ENCODE results near the gene OPA1. TPM values are rescaled to one million over a fixed set of nuclear protein-coding genes. Genes with fewer than 3 reads are reported as not detected.

OPA1 gene
- total RNA-seq, 1 experiment from 2014 or later: 84.4 TPM

DNA sequence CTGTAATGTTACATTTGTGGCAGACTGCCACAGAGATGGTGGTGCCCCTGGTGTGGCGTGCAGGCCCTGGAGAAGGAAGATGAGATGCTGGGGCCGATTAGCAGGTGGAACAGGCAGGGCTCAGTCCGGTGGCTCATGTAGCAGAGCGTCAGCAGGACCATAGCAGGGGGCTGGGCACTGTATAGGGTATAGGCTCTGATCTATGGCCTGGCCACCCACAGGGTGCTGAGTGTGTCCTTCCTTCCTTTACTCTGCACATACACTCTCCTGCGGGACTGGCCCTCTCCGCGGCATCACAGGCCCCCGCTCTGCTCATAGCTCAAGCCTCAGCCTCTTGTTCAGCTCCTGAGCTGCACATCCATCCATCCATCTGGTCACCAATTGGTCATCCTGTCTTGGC, 143.6 kb downstream of the OPA1 start:
- no peaks in the 10 kb centered on the region for H3K4me1 ChIP-seq (ENCODE audit: insufficient read depth, low read length, poor library complexity, severe bottlenecking)
- CTCF ChIA-PET: no interaction called here
- no peak for TF ChIP-seq EZH2 (IDR thresholded peaks at IDR 0.05; ENCODE audit: borderline replicate concordance, low read depth, low read length, poor library complexity, severe bottlenecking)
- TF ChIP-seq, protein P1, sequence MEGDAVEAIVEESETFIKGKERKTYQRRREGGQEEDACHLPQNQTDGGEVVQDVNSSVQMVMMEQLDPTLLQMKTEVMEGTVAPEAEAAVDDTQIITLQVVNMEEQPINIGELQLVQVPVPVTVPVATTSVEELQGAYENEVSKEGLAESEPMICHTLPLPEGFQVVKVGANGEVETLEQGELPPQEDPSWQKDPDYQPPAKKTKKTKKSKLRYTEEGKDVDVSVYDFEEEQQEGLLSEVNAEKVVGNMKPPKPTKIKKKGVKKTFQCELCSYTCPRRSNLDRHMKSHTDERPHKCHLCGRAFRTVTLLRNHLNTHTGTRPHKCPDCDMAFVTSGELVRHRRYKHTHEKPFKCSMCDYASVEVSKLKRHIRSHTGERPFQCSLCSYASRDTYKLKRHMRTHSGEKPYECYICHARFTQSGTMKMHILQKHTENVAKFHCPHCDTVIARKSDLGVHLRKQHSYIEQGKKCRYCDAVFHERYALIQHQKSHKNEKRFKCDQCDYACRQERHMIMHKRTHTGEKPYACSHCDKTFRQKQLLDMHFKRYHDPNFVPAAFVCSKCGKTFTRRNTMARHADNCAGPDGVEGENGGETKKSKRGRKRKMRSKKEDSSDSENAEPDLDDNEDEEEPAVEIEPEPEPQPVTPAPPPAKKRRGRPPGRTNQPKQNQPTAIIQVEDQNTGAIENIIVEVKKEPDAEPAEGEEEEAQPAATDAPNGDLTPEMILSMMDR (conservative IDR thresholded peaks at IDR 0.05; ENCODE audit: low read depth, low read length): no peak
- H3K27me3 ChIP-seq (replicated peaks; ENCODE audit: insufficient read depth, low read depth, low read length, poor library complexity): no peaks in the 10 kb centered on the region
- intact Hi-C loops (cut with micrococcal nuclease; ENCODE audit: unreplicated experiment): no loop called here
- no peak overlapping the region for H3K4me3 ChIP-seq (ENCODE audit: low read depth, low read length, poor library complexity, severe bottlenecking)
- H3K27ac ChIP-seq (ENCODE audit: low read depth, low read length, poor library complexity, severe bottlenecking): no peak overlapping the region
- no peak for DNase-seq (ENCODE audit: low spot score)
- no peaks in the 10 kb centered on the region for H3K9me3 ChIP-seq (ENCODE audit: low read depth, low read length, poor library complexity, severe bottlenecking)
- POLR2A ChIA-PET (ENCODE audit: low non-redundant PET): no interaction called here
- no peaks in the 10 kb centered on the region for H3K36me3 ChIP-seq (ENCODE audit: insufficient read depth, low read length, poor library complexity, severe bottlenecking)
- no TSS peak for BruUV-seq (replicated peaks)

DNA sequence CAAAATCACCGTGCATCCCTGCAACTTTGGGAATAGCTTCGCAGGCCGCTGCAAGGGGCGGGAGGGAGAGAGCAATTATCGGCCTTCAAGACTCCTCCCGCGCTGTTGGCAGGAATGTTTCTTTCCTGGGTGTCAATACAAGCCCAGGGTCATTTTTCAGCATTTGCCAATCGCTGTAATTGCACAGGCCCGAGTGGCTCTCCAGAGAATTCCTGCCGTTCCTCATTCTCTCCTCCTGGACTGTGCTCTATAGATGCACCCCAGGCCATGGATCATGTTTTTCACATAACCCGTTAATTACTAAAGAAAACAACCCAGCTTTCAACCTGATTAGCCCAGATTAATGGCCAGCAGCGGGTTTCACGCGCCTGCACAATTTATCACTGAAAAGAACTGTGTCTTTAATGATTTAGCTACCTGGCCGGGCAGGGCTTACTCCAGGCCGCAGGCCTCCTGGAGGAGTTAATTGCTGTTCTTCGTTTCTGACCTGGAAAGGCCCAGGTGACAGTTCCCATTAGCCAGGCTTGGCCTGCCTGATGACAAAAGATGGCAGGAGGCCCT, 144.3 kb downstream of the OPA1 start:
- no peaks in the 10 kb centered on the region for H3K9me3 ChIP-seq (ENCODE audit: low read depth, low read length, poor library complexity, severe bottlenecking)
- H3K27me3 ChIP-seq (replicated peaks; ENCODE audit: insufficient read depth, low read depth, low read length, poor library complexity): no peaks in the 10 kb centered on the region
- H3K4me3 ChIP-seq (ENCODE audit: low read depth, low read length, poor library complexity, severe bottlenecking): no peak overlapping the region
- no peak overlapping the region for H3K27ac ChIP-seq (ENCODE audit: low read depth, low read length, poor library complexity, severe bottlenecking)
- DNase-seq (ENCODE audit: low spot score): no peak
- ChIA-PET POLR2A (ENCODE audit: low non-redundant PET) (no interaction called here), CTCF (no interaction called here)
- TF ChIP-seq, protein P1 (conservative IDR thresholded peaks at IDR 0.05; ENCODE audit: low read depth, low read length): no peak
- no peak for TF ChIP-seq EZH2 (IDR thresholded peaks at IDR 0.05; ENCODE audit: borderline replicate concordance, low read depth, low read length, poor library complexity, severe bottlenecking)
- H3K4me1 ChIP-seq (ENCODE audit: insufficient read depth, low read length, poor library complexity, severe bottlenecking): no peaks in the 10 kb centered on the region
- H3K36me3 ChIP-seq (ENCODE audit: insufficient read depth, low read length, poor library complexity, severe bottlenecking): no peaks in the 10 kb centered on the region
- intact Hi-C loops (cut with micrococcal nuclease; ENCODE audit: unreplicated experiment): no loop called here
- BruUV-seq (replicated peaks): no TSS peak

DNA sequence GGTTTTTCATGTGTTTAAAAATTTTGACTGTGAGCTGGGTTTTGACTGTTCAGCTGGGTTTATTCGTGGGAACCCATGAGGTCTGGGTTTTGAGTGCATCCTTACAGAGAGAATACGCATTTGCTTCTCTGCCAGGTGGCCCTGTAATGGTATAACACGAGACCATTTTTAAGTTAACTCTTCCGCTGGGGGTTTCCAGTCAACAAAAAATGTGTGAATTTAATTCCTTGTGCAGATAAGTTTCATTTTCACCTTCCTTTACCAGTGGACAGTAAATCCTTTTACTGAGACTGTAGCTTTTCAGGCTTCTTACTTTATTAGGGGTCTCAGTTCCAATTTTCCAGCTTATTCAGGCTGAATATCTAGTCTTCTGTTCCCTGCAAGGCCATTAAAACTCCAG, 149.6 kb downstream of the OPA1 start:
- no peak for DNase-seq (ENCODE audit: low spot score)

More for the DNA sequence above, 149.6 kb downstream of the OPA1 start:
- Histone ChIP-seq H3K4me3 (ENCODE audit: low read depth, low read length, poor library complexity, severe bottlenecking) (no peak overlapping the region), H3K27ac (ENCODE audit: low read depth, low read length, poor library complexity, severe bottlenecking) (no peak overlapping the region), H3K4me1 (ENCODE audit: insufficient read depth, low read length, poor library complexity, severe bottlenecking) (peaks cover 20% of the 10 kb centered on the region), H3K36me3 (ENCODE audit: insufficient read depth, low read length, poor library complexity, severe bottlenecking) (no peaks in the 10 kb centered on the region), H3K9me3 (ENCODE audit: low read depth, low read length, poor library complexity, severe bottlenecking) (no peaks in the 10 kb centered on the region), H3K27me3 (replicated peaks; ENCODE audit: insufficient read depth, low read depth, low read length, poor library complexity) (no peaks in the 10 kb centered on the region)
- CTCF ChIA-PET: no interaction called here
- intact Hi-C loops (cut with micrococcal nuclease; ENCODE audit: unreplicated experiment): no loop called here
- TF ChIP-seq, protein P1 (conservative IDR thresholded peaks at IDR 0.05; ENCODE audit: low read depth, low read length): no peak
- no peak for TF ChIP-seq EZH2 (IDR thresholded peaks at IDR 0.05; ENCODE audit: borderline replicate concordance, low read depth, low read length, poor library complexity, severe bottlenecking)
- BruUV-seq (replicated peaks): no TSS peak
- POLR2A ChIA-PET (ENCODE audit: low non-redundant PET): no interaction called here

Measured in A673 (cell line).